Common myeloid progenitor, CD34-positive (primary cell): ENCODE measurements around the gene TSPOAP1.
A peak's percentile ranks its signal among the peaks of the same experiment; 100 is the strongest.

Source experiments
- CTCF ChIA-PET: fragments of 350-600 bp; sonication (Branson Sonifier 250); formaldehyde crosslinking; loops from one replicate; lab custom pipeline; 2021; ENCODE audit warnings: antibody characterized with exemption; lab: Charles Lee
- POLR2A ChIA-PET: fragments of 350-600 bp; sonication (Branson Sonifier 250); formaldehyde crosslinking; loops from one replicate; lab custom pipeline; 2021; ENCODE audit warnings: antibody characterized with exemption; lab: Charles Lee
- DNase-seq, 3 donors: peaks; one replicate each; pipeline versions ENCODE4 v3.0.0 to v3.0.0-alpha.2; 2013
- H3K27ac ChIP-seq, 2 experiments: 1 replicate in 1 of 2; 2 replicates in 1 of 2; pipeline ENCODE4 v1.7.0; 2013; ENCODE audit warnings: inconsistent platforms in 2 of 2, low read length in 2 of 2, mild to moderate bottlenecking in 2 of 2, low read depth in 1 of 2, moderate library complexity in 1 of 2; ENCODE audit not compliant: severe bottlenecking in 2 of 2, insufficient read depth in 1 of 2, poor library complexity in 1 of 2
- H3K27me3 ChIP-seq, 5 experiments: replicated peaks in 2 of 5; 1 replicate in 3 of 5; 2 replicates in 2 of 5; pipeline versions ENCODE4 v1.6.1 to v1.7.0; 2013; ENCODE audit warnings: low read length in 4 of 5, mild to moderate bottlenecking in 2 of 5, moderate library complexity in 2 of 5, inconsistent platforms in 1 of 5; ENCODE audit not compliant: insufficient read depth in 5 of 5, control insufficient read depth in 4 of 5
- H3K36me3 ChIP-seq, 4 experiments: 1 replicate in 2 of 4; 2 replicates in 2 of 4; pipeline versions ENCODE4 v1.6.1 to v1.7.0; 2013; ENCODE audit warnings: low read length in 3 of 4, control low read depth in 1 of 4, mild to moderate bottlenecking in 1 of 4; ENCODE audit not compliant: control insufficient read depth in 4 of 4, insufficient read depth in 4 of 4
- H3K4me1 ChIP-seq, 4 experiments: 1 replicate in 3 of 4; 2 replicates in 1 of 4; pipeline versions ENCODE4 v1.6.1 to v1.7.1; 2013; ENCODE audit warnings: low read length in 3 of 4, mild to moderate bottlenecking in 3 of 4, control low read depth in 1 of 4, inconsistent platforms in 1 of 4, moderate library complexity in 1 of 4; ENCODE audit not compliant: control insufficient read depth in 4 of 4, insufficient read depth in 4 of 4; ENCODE audit errors: control extremely low read depth in 1 of 4
- H3K4me3 ChIP-seq, 7 experiments: 1 replicate in 4 of 7; 2 replicates in 3 of 7; pipeline versions ENCODE4 v1.5.1 to v1.7.0; 2013; ENCODE audit warnings: mild to moderate bottlenecking in 7 of 7, low read length in 6 of 7, moderate library complexity in 6 of 7, inconsistent platforms in 2 of 7, low read depth in 2 of 7, control low read depth in 1 of 7; ENCODE audit not compliant: insufficient read depth in 4 of 7, control insufficient read depth in 1 of 7; ENCODE audit errors: extremely low read depth in 1 of 7
- H3K9me3 ChIP-seq, 5 experiments: 1 replicate in 4 of 5; 2 replicates in 1 of 5; pipeline versions ENCODE4 v1.6.1 to v1.7.1; 2013; ENCODE audit warnings: low read length in 4 of 5, mild to moderate bottlenecking in 2 of 5, inconsistent platforms in 1 of 5, low read depth in 1 of 5, moderate library complexity in 1 of 5; ENCODE audit not compliant: control insufficient read depth in 4 of 5, insufficient read depth in 2 of 5; ENCODE audit errors: control extremely low read depth in 1 of 5
- WGBS: methylation state at CpG from one replicate; pipeline ENCODE4 v1.1.5; 2013; ENCODE audit not compliant: insufficient coverage; 5-methylcytosine and 5-hydroxymethylcytosine counted together

The TSPOAP1 gene

GRCh38 chr17:58289869-58290268 lies 38.7 kb downstream of the TSPOAP1 start:
- Histone ChIP-seq H3K4me3 (no peak overlapping the region), H3K9me3 (peaks cover 0 to 3% (median 0%) of the 10 kb centered on the region in 5 experiments), H3K4me1 (peaks cover 10 to 41% (median 24%) of the 10 kb centered on the region in 4 experiments), H3K27ac (no peak overlapping the region), H3K27me3 (no peaks in the 10 kb centered on the region), H3K36me3 (no peaks in the 10 kb centered on the region)
- DNase-seq, result peak; percentile 20 to 59 (median 54)
- no CpG with 5 or more reads among the region's 2 CpGs for WGBS
- ChIA-PET CTCF (interaction anchor here (1.0 to 2.3 kb wide), 4 partner anchors 10 to 14 kb away, joined by 3 to 6 read pairs (median 4); partner anchors contain the start of gene MPO), POLR2A (no interaction called here)

- H3K9me3 ChIP-seq, result no peaks in the 10 kb centered on the region
- ChIA-PET CTCF (interaction anchor here (1.0 to 2.2 kb wide), 5 partner anchors 18 to 52 kb away, joined by 3 to 5 read pairs (median 4); no protein-coding TSS in a partner anchor), POLR2A (interaction anchor here (0.8 kb wide), 1 partner anchor 46 kb away, joined by 3 read pairs; no protein-coding TSS in a partner anchor)
- WGBS, result 100% methylated on average over 2 of the region's 3 CpGs
- H3K4me3 ChIP-seq, result no peak overlapping the region
- no peak for DNase-seq
- no peak overlapping the region for H3K27ac ChIP-seq
- peaks cover 15 to 71% (median 54%) of the 10 kb centered on the region in 4 experiments for H3K4me1 ChIP-seq
- H3K36me3 ChIP-seq, result no peaks in the 10 kb centered on the region
- H3K27me3 ChIP-seq, result no peaks in the 10 kb centered on the region
Observed at GRCh38 chr17:58285422-58285810, 43.2 kb downstream of the TSPOAP1 start.

DNA sequence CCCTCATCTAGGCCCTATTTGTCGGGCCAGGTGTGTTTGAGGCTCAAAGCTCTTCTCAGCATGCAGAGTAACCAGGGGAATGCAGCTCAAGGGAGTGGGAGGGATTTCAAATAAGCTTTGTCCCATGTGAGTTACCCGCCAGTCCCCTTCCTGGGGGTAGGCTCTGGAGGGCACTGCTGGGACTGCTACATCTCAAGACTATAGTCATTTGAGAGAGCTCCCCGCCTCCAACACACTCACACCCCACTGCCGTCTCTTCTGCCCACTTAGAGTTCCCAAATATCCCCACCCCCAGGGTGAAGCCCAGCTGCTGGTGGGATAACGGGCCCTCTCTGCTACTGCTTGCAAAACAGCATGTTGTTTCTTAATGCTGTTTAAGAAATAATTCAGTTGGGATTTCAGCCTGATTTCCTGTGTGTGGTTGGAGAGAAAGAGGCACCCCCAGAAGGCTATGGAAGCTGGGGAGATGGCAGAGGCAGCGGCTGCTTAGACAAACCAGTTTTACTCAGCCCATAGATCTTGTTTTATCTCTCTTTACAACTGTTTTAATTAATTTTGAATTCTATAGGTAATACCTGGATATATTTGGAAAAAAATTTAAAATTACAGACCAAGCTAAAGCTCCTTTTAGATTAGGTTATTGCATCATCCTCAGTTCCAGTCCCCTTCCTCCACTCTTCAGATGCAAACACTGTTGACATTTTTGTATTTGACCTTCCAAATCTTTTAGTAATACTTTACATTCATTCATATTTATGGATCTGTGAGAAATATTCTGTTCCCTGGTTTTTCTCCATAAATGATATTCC lies 43.8 kb downstream of the TSPOAP1 start:
- Histone ChIP-seq H3K36me3 (no peaks in the 10 kb centered on the region), H3K4me1 (peaks cover 9 to 74% (median 57%) of the 10 kb centered on the region in 4 experiments), H3K27ac (peak overlapping the region in 1 of 2 experiments; percentile 59), H3K27me3 (no peaks in the 10 kb centered on the region), H3K9me3 (no peaks in the 10 kb centered on the region), H3K4me3 (no peak overlapping the region)
- DNase-seq, result peak in 2 of 3 donors; percentile 52 to 58
- ChIA-PET POLR2A (interaction anchor here (0.8 kb wide), 1 partner anchor 47 kb away, joined by 3 read pairs; no protein-coding TSS in a partner anchor), CTCF (interaction anchor here (0.8 to 2.2 kb wide), 6 partner anchors 17 to 53 kb away, joined by 3 to 5 read pairs (median 4); no protein-coding TSS in a partner anchor)
- WGBS, result 75% methylated on average over 4 of the region's 6 CpGs

DNA sequence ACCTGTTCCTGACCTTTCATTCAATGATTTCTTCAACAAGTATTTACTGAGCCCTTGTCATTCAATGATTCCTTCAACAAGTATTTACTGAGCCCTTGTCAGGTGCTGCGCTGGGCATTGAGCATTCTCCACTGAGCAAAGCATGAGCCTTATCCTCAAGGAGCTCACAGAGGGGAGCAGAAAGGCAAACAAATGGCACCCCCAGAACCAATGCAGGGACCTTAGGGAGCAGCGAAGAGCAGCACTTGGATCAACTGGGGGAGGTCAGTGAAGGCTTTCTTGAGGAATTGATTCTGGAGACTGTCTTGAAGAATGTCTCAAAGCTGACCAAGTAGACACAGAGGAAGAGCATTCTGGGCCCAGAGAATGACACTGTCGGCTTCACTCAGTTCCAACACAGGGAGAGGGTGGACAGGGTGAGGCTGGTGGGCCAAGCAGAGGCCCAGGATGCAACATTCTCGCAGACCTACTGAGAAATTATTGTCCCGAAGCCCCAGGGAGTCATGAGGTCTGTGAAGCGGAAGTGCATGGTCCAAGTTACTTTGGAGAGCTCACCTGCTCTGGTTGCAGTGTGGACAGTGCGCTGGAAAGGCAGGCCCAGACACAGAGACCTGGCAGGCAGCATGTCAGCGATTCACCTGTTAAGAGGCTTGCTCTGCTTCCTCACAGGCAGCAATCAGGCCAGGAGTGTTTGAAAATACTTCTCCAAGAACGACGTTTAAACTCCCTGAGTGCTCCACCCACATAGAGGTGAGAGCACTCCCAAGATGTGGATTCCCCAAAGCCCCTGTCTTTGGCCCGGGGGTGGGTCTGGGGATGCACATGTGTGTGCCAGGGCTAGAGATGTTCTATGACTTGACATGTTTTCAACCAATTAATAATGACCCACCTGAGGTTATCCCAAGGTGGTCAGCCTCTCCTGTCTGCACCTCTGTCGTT lies 44.7 kb downstream of the TSPOAP1 start:
- H3K27me3 ChIP-seq, result no peaks in the 10 kb centered on the region
- ChIA-PET CTCF (interaction anchor here (0.8 to 2.2 kb wide), 6 partner anchors 18 to 54 kb away, joined by 3 to 5 read pairs (median 4); no protein-coding TSS in a partner anchor), POLR2A (interaction anchor here (0.8 kb wide), 2 partner anchors 48 to 54 kb away, joined by 3 read pairs; no protein-coding TSS in a partner anchor)
- 96% methylated on average over 10 of the region's 12 CpGs for WGBS
- H3K9me3 ChIP-seq, result no peaks in the 10 kb centered on the region
- H3K36me3 ChIP-seq, result peaks cover 0 to 6% (median 0%) of the 10 kb centered on the region in 4 experiments
- peak overlapping the region in 1 of 7 experiments; percentile 26 for H3K4me3 ChIP-seq
- DNase-seq, result no peak
- H3K4me1 ChIP-seq, result peaks cover 9 to 75% (median 59%) of the 10 kb centered on the region in 4 experiments
- H3K27ac ChIP-seq, result peak overlapping the region in 1 of 2 experiments; percentile 31

GRCh38 chr17:58282442-58282841 lies 46.2 kb downstream of the TSPOAP1 start:
- CTCF ChIA-PET, result interaction anchor here (1.7 kb wide), 1 partner anchor 35 kb away, joined by 4 read pairs; no protein-coding TSS in a partner anchor
- H3K9me3 ChIP-seq, result no peaks in the 10 kb centered on the region
- H3K27ac ChIP-seq, result peak overlapping the region in 1 of 2 experiments; percentile 12
- H3K27me3 ChIP-seq, result no peaks in the 10 kb centered on the region
- no CpG with 5 or more reads among the region's 6 CpGs for WGBS
- no peak overlapping the region for H3K4me3 ChIP-seq
- peaks cover 6 to 83% (median 62%) of the 10 kb centered on the region in 4 experiments for H3K4me1 ChIP-seq
- DNase-seq, result no peak
- POLR2A ChIA-PET, result no interaction called here
- H3K36me3 ChIP-seq, result peaks cover 0 to 19% (median 0%) of the 10 kb centered on the region in 4 experiments

- H3K4me1 ChIP-seq, result peaks cover 6 to 83% (median 64%) of the 10 kb centered on the region in 4 experiments
- DNase-seq, result peak; percentile 35 to 95 (median 95)
- no peaks in the 10 kb centered on the region for H3K27me3 ChIP-seq
- peak overlapping the region in 1 of 2 experiments; percentile 69 for H3K27ac ChIP-seq
- H3K9me3 ChIP-seq, result no peaks in the 10 kb centered on the region
- no CpG with 5 or more reads among the region's 2 CpGs for WGBS
- ChIA-PET CTCF (interaction anchor here (0.9 to 3.0 kb wide), 4 partner anchors 21 to 51 kb away, joined by 3 to 16 read pairs (median 8); no protein-coding TSS in a partner anchor), POLR2A (no interaction called here)
- H3K4me3 ChIP-seq, result peak overlapping the region in 1 of 7 experiments; percentile 64
- H3K36me3 ChIP-seq, result peaks cover 0 to 21% (median 0%) of the 10 kb centered on the region in 4 experiments
Observed at GRCh38 chr17:58281511-58282011, 47.0 kb downstream of the TSPOAP1 start.
